ENCODE data around the gene ANTXRL. TPM values are rescaled to one million over a fixed set of nuclear protein-coding genes. Genes with fewer than 3 reads are reported as not detected.

The ANTXRL gene
- total RNA-seq (2022; extraction: Qiagen RNA extraction), result 0.14 to 0.82 TPM (median 0.30 TPM) in 5 replicates

GRCh38 chr10:46286991-46287693 lies at the start of gene ANTXRL:
Gene ANTXRL, plus strand, starts transcription at chr10:46286997. Its CDS starts 266 bp downstream, at chr10:46287263.

GRCh38 chr10:46375406-46375805 lies 88.6 kb downstream of the ANTXRL start, which contains the start of gene ANXA8L1:
Gene ANXA8L1, plus strand, starts transcription at chr10:46375776. Its CDS starts 76 bp downstream, at chr10:46375852.

Other genes starting within 250 kb of the ANTXRL start
- 0.29 to 0.42 TPM (median 0.31 TPM) in 3 of 5 replicates, not detected in the others for gene MSMB, start 240.7 kb upstream of the ANTXRL start, total RNA-seq (2022; extraction: Qiagen RNA extraction)
- 94.4 to 128 TPM (median 105 TPM) in 5 replicates for gene ANXA8L1, start 88.8 kb downstream of the ANTXRL start, total RNA-seq (2022; extraction: Qiagen RNA extraction)
- gene NPY4R, start 179.0 kb downstream of the ANTXRL start, total RNA-seq (2022; extraction: Qiagen RNA extraction), result 24.7 to 53.5 TPM (median 40.8 TPM) in 5 replicates

Data from A549 treated with Hydrocortisone at 1 μM for 4 hours (cell line).